Activated naive CD8-positive, alpha-beta T cell treated with anti-CD3 and anti-CD28 coated beads for 36 hours (primary cell): ENCODE data around the gene CTNND2. TPM values are rescaled to one million over a fixed set of nuclear protein-coding genes. Genes with fewer than 3 reads are reported as not detected.
A peak's percentile ranks its signal among the peaks of the same experiment; 100 is the strongest.

ENCODE experiments used
- DNase-seq: peaks from one replicate; pipeline ENCODE4 v3.0.0; 2021
- H3K27ac Mint-ChIP-seq: one replicate; pipeline ENCODE4 v1.8.0; 2022; ENCODE audit warnings: mild to moderate bottlenecking, moderate library complexity, mixed read lengths
- H3K27me3 Mint-ChIP-seq: one replicate; pipeline ENCODE4 v1.8.0; 2022; ENCODE audit warnings: mild to moderate bottlenecking, mixed read lengths
- H3K36me3 Mint-ChIP-seq: one replicate; pipeline ENCODE4 v1.8.0; 2021; ENCODE audit warnings: mild to moderate bottlenecking, mixed read lengths
- H3K4me1 Mint-ChIP-seq: one replicate; pipeline ENCODE4 v1.8.0; 2021; ENCODE audit warnings: mixed read lengths
- H3K4me3 Mint-ChIP-seq: one replicate; pipeline ENCODE4 v1.8.0; 2022; ENCODE audit warnings: mild to moderate bottlenecking, moderate library complexity, mixed read lengths
- H3K9me3 Mint-ChIP-seq: one replicate; pipeline ENCODE4 v1.8.0; 2022; ENCODE audit warnings: mixed read lengths
- total RNA-seq, 2 experiments: library from RNA; stranded (reverse); gene quantifications; one replicate each; pipeline ENCODE4 v1.2.3, GENCODE V29; 2021

Gene CTNND2
- not detected for total RNA-seq

GRCh38 chr5:11904265-11904906 lies at the start of gene CTNND2:
TSS of gene CTNND2 (minus strand) at chr5:11904446. CDS start at chr5:11903853, 593 bp downstream.
- Mint-ChIP-seq H3K4me1 (no peaks in the 10 kb centered on the region), H3K27ac (no peak within 1 kb of the TSS), H3K27me3 (peaks cover 53% of the 10 kb centered on the region), H3K4me3 (peak within 1 kb of the TSS; percentile 0), H3K9me3 (no peaks in the 10 kb centered on the region), H3K36me3 (no peaks in the 10 kb centered on the region)
- DNase-seq = no peak

DNA sequence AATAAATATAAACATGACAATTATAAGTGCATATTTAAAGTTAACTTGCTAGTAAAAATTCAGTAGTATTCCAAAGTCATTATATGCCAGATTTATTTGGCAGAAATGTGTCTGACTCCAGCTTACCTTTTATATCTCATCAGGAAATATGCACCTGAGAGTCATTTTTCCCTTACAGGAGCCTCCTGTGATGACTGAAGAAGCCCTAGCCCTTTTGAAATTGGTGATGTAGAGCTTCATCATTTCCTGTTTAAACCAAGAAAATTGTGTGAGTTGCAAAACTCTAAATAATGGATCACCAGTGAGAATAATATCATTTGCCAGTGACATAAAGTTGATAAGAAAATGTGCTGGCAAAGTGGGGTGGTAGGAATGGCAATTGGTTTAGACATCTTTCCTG lies 42.1 kb upstream of the CTNND2 start:
- no peak overlapping the region for H3K4me3 Mint-ChIP-seq
- H3K27ac Mint-ChIP-seq = no peak overlapping the region
- no peaks in the 10 kb centered on the region for H3K4me1 Mint-ChIP-seq
- no peaks in the 10 kb centered on the region for H3K27me3 Mint-ChIP-seq
- no peaks in the 10 kb centered on the region for H3K36me3 Mint-ChIP-seq
- peaks cover 2% of the 10 kb centered on the region for H3K9me3 Mint-ChIP-seq
- no peak for DNase-seq

GRCh38 chr5:11941566-11941965 lies 37.3 kb upstream of the CTNND2 start:
- peaks cover 6% of the 10 kb centered on the region for H3K9me3 Mint-ChIP-seq
- DNase-seq = no peak
- no peaks in the 10 kb centered on the region for H3K4me1 Mint-ChIP-seq
- H3K27ac Mint-ChIP-seq = no peak overlapping the region
- no peak overlapping the region for H3K4me3 Mint-ChIP-seq
- H3K36me3 Mint-ChIP-seq = no peaks in the 10 kb centered on the region
- H3K27me3 Mint-ChIP-seq = no peaks in the 10 kb centered on the region

DNA sequence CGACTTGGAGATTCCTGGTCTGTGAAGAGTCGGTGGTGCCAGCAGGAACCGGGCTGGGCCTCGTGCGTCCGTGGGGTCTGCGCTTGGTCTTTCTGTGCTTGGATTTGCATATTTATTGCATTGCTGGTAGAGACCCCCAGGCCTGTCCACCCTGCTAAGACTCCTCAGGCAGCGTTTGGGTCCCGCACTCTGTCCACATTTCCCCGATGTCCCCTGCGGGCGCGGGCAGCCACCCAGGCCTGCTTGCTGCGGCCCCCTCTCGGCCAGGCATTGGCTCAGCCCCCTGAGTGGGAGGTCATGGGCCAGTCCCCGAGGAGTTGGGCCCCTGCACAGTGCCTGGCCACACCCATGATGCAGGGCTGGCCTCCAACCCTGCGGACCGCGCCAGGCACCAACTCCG lies 27.4 kb upstream of the CTNND2 start:
- Mint-ChIP-seq H3K36me3 (no peaks in the 10 kb centered on the region), H3K4me1 (no peaks in the 10 kb centered on the region), H3K27me3 (no peaks in the 10 kb centered on the region), H3K4me3 (no peak overlapping the region), H3K27ac (no peak overlapping the region), H3K9me3 (peaks cover 2% of the 10 kb centered on the region)
- no peak for DNase-seq

DNA sequence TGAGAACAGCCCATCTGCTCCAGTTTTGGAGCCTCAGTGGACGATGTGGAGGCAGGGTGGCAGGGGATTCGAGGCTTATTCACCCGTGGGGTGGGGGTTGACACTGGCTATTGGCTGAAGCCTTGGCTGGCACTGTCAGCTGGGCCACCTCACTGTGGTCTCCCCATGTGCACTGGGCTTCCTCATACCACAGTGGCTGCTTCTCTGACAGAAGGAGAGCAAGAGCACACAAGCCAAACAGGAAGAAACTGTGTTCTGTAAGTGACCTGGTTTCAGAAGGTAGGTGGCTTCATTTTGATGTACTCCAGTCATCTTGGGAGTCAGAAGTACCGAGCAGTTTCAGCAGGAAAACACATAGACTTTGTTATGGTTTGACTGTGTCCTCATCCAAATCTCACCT lies 24.7 kb upstream of the CTNND2 start:
- Mint-ChIP-seq H3K27me3 (no peaks in the 10 kb centered on the region), H3K27ac (no peak overlapping the region), H3K4me1 (no peaks in the 10 kb centered on the region), H3K9me3 (peaks cover 7% of the 10 kb centered on the region), H3K36me3 (no peaks in the 10 kb centered on the region), H3K4me3 (no peak overlapping the region)
- no peak for DNase-seq

GRCh38 chr5:11925701-11926100 lies 21.5 kb upstream of the CTNND2 start:
- Mint-ChIP-seq H3K9me3 (peaks cover 8% of the 10 kb centered on the region), H3K27ac (no peak overlapping the region), H3K36me3 (no peaks in the 10 kb centered on the region), H3K27me3 (no peaks in the 10 kb centered on the region), H3K4me1 (no peaks in the 10 kb centered on the region), H3K4me3 (no peak overlapping the region)
- no peak for DNase-seq

DNA sequence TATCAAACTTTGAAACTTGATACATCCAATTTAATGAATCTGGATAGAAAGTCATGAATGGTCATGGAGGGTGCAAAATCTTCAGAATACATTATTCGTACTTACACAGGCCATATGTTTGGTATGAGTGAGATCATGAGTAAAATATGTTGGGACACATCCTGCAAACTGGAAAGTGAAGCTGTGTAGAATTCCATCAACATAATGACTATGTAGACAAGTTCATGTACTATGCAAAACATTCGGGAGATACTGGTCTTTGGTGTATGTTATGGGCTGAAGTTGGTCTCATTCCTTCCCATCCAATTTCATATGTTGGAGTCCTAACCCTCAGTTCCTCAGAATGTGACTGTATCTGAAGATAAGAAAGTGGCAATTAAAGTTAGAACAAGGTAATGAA lies 18.1 kb upstream of the CTNND2 start:
- Mint-ChIP-seq H3K4me1 (no peaks in the 10 kb centered on the region), H3K9me3 (peaks cover 8% of the 10 kb centered on the region), H3K4me3 (no peak overlapping the region), H3K27me3 (no peaks in the 10 kb centered on the region), H3K36me3 (no peaks in the 10 kb centered on the region), H3K27ac (no peak overlapping the region)
- DNase-seq = no peak

GRCh38 chr5:11918463-11919045 lies 14.3 kb upstream of the CTNND2 start:
- H3K4me1 Mint-ChIP-seq = no peaks in the 10 kb centered on the region
- no peak overlapping the region for H3K27ac Mint-ChIP-seq
- no peak overlapping the region for H3K4me3 Mint-ChIP-seq
- no peaks in the 10 kb centered on the region for H3K36me3 Mint-ChIP-seq
- no peak for DNase-seq
- no peaks in the 10 kb centered on the region for H3K27me3 Mint-ChIP-seq
- H3K9me3 Mint-ChIP-seq = peaks cover 1% of the 10 kb centered on the region

DNA sequence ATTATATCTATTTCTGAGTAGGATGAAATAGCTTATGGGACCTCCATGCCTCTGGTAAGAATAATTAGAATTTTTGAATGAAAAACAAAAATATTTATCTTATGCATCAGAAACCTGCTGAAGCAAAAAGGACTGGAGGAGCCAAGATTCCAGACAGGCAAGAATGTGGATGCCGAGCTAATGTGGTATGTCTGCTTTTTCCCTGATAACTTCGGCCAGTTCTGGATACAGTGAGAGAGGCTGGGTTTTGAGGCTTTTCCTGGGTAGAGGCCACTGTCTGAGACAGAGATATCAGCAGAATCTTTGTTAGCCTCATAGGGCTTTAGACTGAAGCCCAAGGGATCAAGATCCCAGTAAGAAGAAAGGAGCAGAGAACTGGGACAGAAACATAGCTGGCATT lies 5.2 kb upstream of the CTNND2 start:
- Mint-ChIP-seq H3K27me3 (peaks cover 27% of the 10 kb centered on the region), H3K9me3 (peaks cover 1% of the 10 kb centered on the region), H3K4me3 (no peak overlapping the region), H3K36me3 (no peaks in the 10 kb centered on the region), H3K4me1 (no peaks in the 10 kb centered on the region), H3K27ac (no peak overlapping the region)
- no peak for DNase-seq

- Mint-ChIP-seq H3K4me1 (no peaks in the 10 kb centered on the region), H3K4me3 (no peak overlapping the region), H3K27me3 (peaks cover 47% of the 10 kb centered on the region), H3K36me3 (no peaks in the 10 kb centered on the region), H3K9me3 (no peaks in the 10 kb centered on the region), H3K27ac (no peak overlapping the region)
- no peak for DNase-seq
These were observed 2.3 kb upstream of the CTNND2 start for GRCh38 chr5:11906497-11906896.

DNA sequence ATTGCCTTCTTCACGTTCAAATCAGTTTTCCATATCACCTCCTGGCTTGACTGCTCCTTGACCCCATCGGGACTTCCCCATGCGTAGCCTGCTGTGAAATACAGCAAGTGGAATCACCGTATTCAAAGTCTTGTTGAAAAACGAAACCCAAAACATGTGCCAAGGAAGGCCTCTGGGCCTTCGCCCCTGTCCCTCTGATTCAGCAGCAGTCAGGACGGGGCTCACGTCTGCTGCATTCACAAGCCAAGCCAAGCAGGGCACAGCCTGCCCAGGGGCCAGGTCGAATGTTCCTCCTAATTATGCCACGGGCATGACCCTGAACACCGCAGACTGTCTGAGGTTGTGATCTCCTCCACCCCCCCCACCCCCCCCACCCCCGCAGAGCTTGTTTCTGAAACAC lies 960 bp upstream of the CTNND2 start:
- no peak for DNase-seq
- no peaks in the 10 kb centered on the region for H3K36me3 Mint-ChIP-seq
- no peaks in the 10 kb centered on the region for H3K9me3 Mint-ChIP-seq
- no peak overlapping the region for H3K27ac Mint-ChIP-seq
- no peaks in the 10 kb centered on the region for H3K4me1 Mint-ChIP-seq
- H3K4me3 Mint-ChIP-seq = peak overlapping the region; percentile 0
- peaks cover 53% of the 10 kb centered on the region for H3K27me3 Mint-ChIP-seq

DNA sequence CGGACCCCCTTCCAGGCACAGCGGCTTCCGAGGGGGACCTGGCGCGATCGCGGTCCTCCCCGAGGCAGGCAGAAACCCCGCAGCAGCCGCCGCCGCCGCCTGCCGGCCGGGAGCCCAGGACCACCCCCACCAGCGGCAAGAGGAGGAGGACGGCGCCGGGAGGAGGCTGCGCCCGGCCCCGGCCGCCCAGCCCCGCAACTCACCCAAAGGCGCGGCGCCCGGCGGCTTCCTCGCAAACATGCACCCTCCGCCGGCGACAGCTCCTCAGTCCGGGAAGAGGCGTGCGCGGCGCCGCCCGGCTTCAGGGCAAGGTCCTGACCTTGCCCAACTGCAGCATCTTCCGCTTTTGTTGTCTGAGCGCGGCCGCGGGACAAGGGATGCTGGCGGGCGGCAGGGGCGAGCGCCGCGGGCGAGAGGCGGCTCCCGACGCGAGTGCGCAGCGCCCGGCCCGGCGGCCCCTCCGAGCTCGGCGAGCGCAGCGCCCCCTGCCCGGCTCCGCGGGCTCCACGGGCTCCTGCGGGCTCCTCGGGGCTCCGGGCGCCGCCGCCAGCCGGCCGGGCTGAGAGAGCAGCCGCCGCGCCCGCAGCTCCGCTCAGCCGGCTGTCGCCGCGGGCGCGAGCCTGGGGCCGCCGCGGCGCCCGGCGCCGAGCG lies 507 bp downstream of the CTNND2 start:
- DNase-seq = peak; percentile 30
- H3K4me3 Mint-ChIP-seq = no peak overlapping the region
- H3K36me3 Mint-ChIP-seq = no peaks in the 10 kb centered on the region
- H3K27me3 Mint-ChIP-seq = peaks cover 53% of the 10 kb centered on the region
- no peak overlapping the region for H3K27ac Mint-ChIP-seq
- H3K9me3 Mint-ChIP-seq = no peaks in the 10 kb centered on the region
- no peaks in the 10 kb centered on the region for H3K4me1 Mint-ChIP-seq

DNA sequence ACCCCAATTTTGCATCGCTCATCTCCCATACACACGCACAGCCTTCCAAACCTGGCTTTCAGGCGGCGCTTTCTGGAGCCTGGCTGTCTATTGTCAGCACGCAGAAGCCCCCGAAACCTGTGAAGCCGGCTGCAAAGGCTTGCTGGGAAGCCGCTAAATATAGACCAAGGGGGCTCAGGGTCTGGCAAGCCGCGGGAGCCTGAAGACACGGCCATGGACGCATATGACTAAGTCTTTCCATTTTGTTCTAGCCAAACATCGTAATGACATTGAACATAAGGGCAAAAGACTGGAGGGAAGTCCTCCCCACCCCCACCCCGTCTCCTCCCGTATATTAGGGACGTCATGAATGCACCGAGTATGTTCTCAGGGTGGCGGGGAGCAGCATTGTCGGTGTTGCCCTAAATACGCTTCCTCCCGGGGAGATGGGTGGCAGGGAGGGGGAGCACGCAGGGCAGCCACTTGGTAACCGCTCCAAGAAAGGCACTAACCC lies 1.1 kb downstream of the CTNND2 start:
- H3K4me1 Mint-ChIP-seq = no peaks in the 10 kb centered on the region
- no peak for DNase-seq
- H3K4me3 Mint-ChIP-seq = no peak overlapping the region
- H3K27ac Mint-ChIP-seq = no peak overlapping the region
- H3K36me3 Mint-ChIP-seq = no peaks in the 10 kb centered on the region
- H3K27me3 Mint-ChIP-seq = peaks cover 53% of the 10 kb centered on the region
- no peaks in the 10 kb centered on the region for H3K9me3 Mint-ChIP-seq

DNA sequence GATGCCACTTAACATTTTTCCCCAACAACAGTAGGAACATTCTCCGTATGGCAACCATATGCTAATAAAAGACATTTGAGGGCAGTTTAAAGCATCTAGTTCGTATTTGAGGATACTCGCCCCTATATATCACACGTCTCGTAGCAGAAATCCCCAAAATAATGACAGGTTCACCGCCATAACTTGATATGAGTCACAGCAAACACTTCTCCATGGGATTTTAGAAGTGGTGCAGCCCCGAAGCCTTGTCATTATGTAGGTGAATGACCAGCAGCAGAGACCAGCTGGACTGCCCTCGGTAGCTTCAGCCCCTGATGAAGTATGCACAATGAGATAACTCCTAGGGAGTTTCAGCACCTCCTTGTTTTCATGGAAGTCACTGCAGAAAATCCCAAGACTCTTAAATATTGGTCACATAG lies 2.0 kb downstream of the CTNND2 start:
- no peak overlapping the region for H3K4me3 Mint-ChIP-seq
- peaks cover 2% of the 10 kb centered on the region for H3K9me3 Mint-ChIP-seq
- H3K27me3 Mint-ChIP-seq = peaks cover 46% of the 10 kb centered on the region
- no peaks in the 10 kb centered on the region for H3K36me3 Mint-ChIP-seq
- no peak overlapping the region for H3K27ac Mint-ChIP-seq
- no peak for DNase-seq
- H3K4me1 Mint-ChIP-seq = no peaks in the 10 kb centered on the region

- Mint-ChIP-seq H3K4me1 (no peaks in the 10 kb centered on the region), H3K27ac (no peak overlapping the region), H3K9me3 (peaks cover 6% of the 10 kb centered on the region), H3K36me3 (no peaks in the 10 kb centered on the region), H3K27me3 (peaks cover 26% of the 10 kb centered on the region), H3K4me3 (no peak overlapping the region)
- no peak for DNase-seq
These were observed 5.5 kb downstream of the CTNND2 start for GRCh38 chr5:11898787-11899186.

DNA sequence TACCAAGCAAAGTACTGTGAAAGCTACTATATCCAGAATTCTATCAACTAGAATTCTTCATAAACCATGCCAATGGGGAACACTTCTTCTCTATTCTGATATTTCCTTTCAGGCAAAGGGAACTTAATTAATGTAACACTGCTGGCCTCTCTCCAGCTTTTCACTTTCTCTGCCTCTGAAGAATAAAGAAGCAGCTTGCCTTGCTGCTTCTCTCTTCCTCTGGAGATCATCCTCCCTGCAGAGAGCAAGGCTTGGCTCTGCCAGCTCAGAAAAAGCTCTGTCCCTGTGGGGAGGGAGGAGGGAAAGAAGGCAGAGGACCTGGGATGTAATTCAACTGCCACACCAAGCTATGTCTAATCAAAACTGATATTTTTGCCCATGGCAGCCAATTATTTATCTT lies 6.5 kb downstream of the CTNND2 start:
- no peak for DNase-seq
- Mint-ChIP-seq H3K4me1 (no peaks in the 10 kb centered on the region), H3K27ac (no peak overlapping the region), H3K36me3 (no peaks in the 10 kb centered on the region), H3K9me3 (peaks cover 6% of the 10 kb centered on the region), H3K4me3 (no peak overlapping the region), H3K27me3 (peaks cover 19% of the 10 kb centered on the region)
